ENCODE measurements around the gene COL6A5.

DNA sequence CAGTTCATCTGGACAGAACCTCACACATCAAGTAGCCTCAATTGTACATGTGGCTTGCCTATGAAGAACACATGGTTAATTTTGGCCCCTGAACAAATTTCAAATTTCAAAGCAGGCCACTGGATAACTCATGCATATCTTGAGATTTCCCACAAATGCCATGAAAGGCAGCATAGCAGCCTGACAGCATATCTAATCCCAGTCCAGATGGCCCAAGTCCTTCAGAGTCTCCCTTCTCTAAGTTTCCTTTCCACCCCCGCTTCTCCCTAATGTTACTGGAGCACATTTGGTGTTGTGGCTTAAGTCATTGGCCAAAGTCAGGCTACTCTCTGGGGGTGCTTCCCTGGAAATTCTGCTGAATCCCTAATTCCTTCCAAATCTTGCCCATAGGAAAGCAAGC lies 117.7 kb downstream of the COL6A5 start:
- no peak for TF ChIP-seq CTCF (IDR thresholded peaks at IDR 0.05; ENCODE audit: insufficient read depth, low read length)
- TF ChIP-seq POLR2AphosphoS5 (IDR thresholded peaks at IDR 0.05; ENCODE audit: low read depth): no peak
- no peak for TF ChIP-seq GABPA (IDR thresholded peaks at IDR 0.05; ENCODE audit: low read depth)
- TF ChIP-seq, protein P1, sequence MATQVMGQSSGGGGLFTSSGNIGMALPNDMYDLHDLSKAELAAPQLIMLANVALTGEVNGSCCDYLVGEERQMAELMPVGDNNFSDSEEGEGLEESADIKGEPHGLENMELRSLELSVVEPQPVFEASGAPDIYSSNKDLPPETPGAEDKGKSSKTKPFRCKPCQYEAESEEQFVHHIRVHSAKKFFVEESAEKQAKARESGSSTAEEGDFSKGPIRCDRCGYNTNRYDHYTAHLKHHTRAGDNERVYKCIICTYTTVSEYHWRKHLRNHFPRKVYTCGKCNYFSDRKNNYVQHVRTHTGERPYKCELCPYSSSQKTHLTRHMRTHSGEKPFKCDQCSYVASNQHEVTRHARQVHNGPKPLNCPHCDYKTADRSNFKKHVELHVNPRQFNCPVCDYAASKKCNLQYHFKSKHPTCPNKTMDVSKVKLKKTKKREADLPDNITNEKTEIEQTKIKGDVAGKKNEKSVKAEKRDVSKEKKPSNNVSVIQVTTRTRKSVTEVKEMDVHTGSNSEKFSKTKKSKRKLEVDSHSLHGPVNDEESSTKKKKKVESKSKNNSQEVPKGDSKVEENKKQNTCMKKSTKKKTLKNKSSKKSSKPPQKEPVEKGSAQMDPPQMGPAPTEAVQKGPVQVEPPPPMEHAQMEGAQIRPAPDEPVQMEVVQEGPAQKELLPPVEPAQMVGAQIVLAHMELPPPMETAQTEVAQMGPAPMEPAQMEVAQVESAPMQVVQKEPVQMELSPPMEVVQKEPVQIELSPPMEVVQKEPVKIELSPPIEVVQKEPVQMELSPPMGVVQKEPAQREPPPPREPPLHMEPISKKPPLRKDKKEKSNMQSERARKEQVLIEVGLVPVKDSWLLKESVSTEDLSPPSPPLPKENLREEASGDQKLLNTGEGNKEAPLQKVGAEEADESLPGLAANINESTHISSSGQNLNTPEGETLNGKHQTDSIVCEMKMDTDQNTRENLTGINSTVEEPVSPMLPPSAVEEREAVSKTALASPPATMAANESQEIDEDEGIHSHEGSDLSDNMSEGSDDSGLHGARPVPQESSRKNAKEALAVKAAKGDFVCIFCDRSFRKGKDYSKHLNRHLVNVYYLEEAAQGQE (IDR thresholded peaks at IDR 0.05; ENCODE audit: insufficient replicate concordance, low read depth): no peak
- TF ChIP-seq SPI1 (IDR thresholded peaks at IDR 0.05; ENCODE audit: borderline replicate concordance, low read depth): no peak
